Activated CD4-positive, alpha-beta T cell treated with anti-CD3 and anti-CD28 coated beads, Interleukin-2, amount 50 U/mL, for 4 hours (primary cell): ENCODE measurements around the gene DHX34.
"Not testable (repeated sequence)": the region's sequence is repeated elsewhere in the genome, so short reads cannot be mapped to it uniquely, and the experiment has no call there.

Source experiments
- DNase-seq, 2 experiments: peaks; one replicate each; pipeline ENCODE4 v3.0.0-alpha.2; 2020

DHX34 gene

GRCh38 chr19:47348819-47349795, at the start of gene DHX34:
Gene DHX34 (plus strand): TSS chr19:47349315. CDS start chr19:47353031, 3,716 bp downstream.
- peak; percentile 99 for DNase-seq

- DNase-seq, result not testable (repeated sequence)
Observed at GRCh38 chr19:47300867-47301266, 48.2 kb upstream of the DHX34 start.

GRCh38 chr19:47302249-47302648, 46.9 kb upstream of the DHX34 start:
- DNase-seq, result no peak

- DNase-seq, result no peak
Observed at GRCh38 chr19:47303966-47304365, 45.1 kb upstream of the DHX34 start.

- peak; percentile 45 to 53 for DNase-seq
Observed at GRCh38 chr19:47305309-47305751, 43.8 kb upstream of the DHX34 start.

GRCh38 chr19:47306303-47306702, 42.8 kb upstream of the DHX34 start:
- no peak for DNase-seq

GRCh38 chr19:47309038-47309437, 40.1 kb upstream of the DHX34 start:
- DNase-seq, result no peak

- DNase-seq, result no peak
Observed at GRCh38 chr19:47309608-47310007, 39.5 kb upstream of the DHX34 start, which contains the start of gene C5AR1. Gene C5AR1 (plus strand): TSS chr19:47309861. CDS start chr19:47309896, 35 bp downstream.

- DNase-seq, result no peak
Observed at GRCh38 chr19:47310323-47310722, 38.8 kb upstream of the DHX34 start.

GRCh38 chr19:47310819-47311218, 38.3 kb upstream of the DHX34 start:
- no peak for DNase-seq

- DNase-seq, result no peak
Observed at GRCh38 chr19:47312366-47313006, 36.6 kb upstream of the DHX34 start.

- DNase-seq, result no peak
Observed at GRCh38 chr19:47313754-47314295, 35.3 kb upstream of the DHX34 start.

- no peak for DNase-seq
Observed at GRCh38 chr19:47315125-47315821, 33.8 kb upstream of the DHX34 start.

- DNase-seq, result no peak
Observed at GRCh38 chr19:47316513-47316912, 32.6 kb upstream of the DHX34 start.

- no peak for DNase-seq
Observed at GRCh38 chr19:47319923-47320871, 28.9 kb upstream of the DHX34 start.

GRCh38 chr19:47321630-47322029, 27.5 kb upstream of the DHX34 start:
- no peak for DNase-seq

GRCh38 chr19:47322058-47322457, 27.1 kb upstream of the DHX34 start:
- no peak for DNase-seq

GRCh38 chr19:47323409-47323808, 25.7 kb upstream of the DHX34 start:
- no peak for DNase-seq

GRCh38 chr19:47323872-47324271, 25.2 kb upstream of the DHX34 start:
- DNase-seq, result no peak

- DNase-seq, result no peak
Observed at GRCh38 chr19:47324502-47324901, 24.6 kb upstream of the DHX34 start.

- no peak for DNase-seq
Observed at GRCh38 chr19:47330466-47330869, 18.6 kb upstream of the DHX34 start.

GRCh38 chr19:47331490-47331889, 17.6 kb upstream of the DHX34 start:
- DNase-seq, result no peak
